Activated T-cell treated with anti-CD3 and anti-CD28 coated beads, Interleukin-2, amount 50 U/mL, for 72 hours (primary cell): ENCODE data around the gene HTRA1. TPM values are rescaled to one million over a fixed set of nuclear protein-coding genes. Genes with fewer than 3 reads are reported as not detected.

Experiments
- ATAC-seq, 2 donors: fragments of 150-1000 bp; cut with Tn5 transposase; replicated peaks in 1 of 2; 2 replicates each; pipeline ENCODE4 v1.10.0; 2021; ENCODE audit warnings: moderate library complexity in 2 of 2, mild to moderate bottlenecking in 1 of 2
- DNase-seq, 2 donors: peaks; one replicate each; pipeline ENCODE4 v3.0.0; 2021 to 2022; ENCODE audit warnings: mixed read lengths in 1 of 2
- H3K27ac Mint-ChIP-seq: one replicate; pipeline ENCODE4 v1.8.0; 2022; ENCODE audit warnings: mild to moderate bottlenecking, moderate library complexity, mixed read lengths
- H3K27me3 Mint-ChIP-seq: one replicate; pipeline ENCODE4 v1.8.0; 2022; ENCODE audit warnings: low read depth, mixed read lengths
- H3K36me3 Mint-ChIP-seq, 2 donors: one replicate each; pipeline ENCODE4 v1.8.0; 2022; ENCODE audit warnings: mixed read lengths in 2 of 2, mild to moderate bottlenecking in 1 of 2; ENCODE audit not compliant: insufficient read depth in 2 of 2
- H3K4me1 Mint-ChIP-seq: one replicate; pipeline ENCODE4 v1.8.0; 2022; ENCODE audit warnings: low read depth, mixed read lengths
- H3K4me3 Mint-ChIP-seq, 2 donors: one replicate each; pipeline ENCODE4 v1.8.0; 2022; ENCODE audit warnings: mild to moderate bottlenecking in 2 of 2, mixed read lengths in 2 of 2, moderate library complexity in 2 of 2
- H3K9me3 Mint-ChIP-seq, 2 donors: one replicate each; pipeline ENCODE4 v1.8.0; 2022; ENCODE audit warnings: mixed read lengths in 2 of 2
- total RNA-seq, 2 donors: library from RNA; stranded (reverse); gene quantifications; one replicate each; pipeline ENCODE4 v1.2.3, GENCODE V29; 2022

HTRA1 gene
- total RNA-seq, 2 donors from 2014 or later = not detected

DNA sequence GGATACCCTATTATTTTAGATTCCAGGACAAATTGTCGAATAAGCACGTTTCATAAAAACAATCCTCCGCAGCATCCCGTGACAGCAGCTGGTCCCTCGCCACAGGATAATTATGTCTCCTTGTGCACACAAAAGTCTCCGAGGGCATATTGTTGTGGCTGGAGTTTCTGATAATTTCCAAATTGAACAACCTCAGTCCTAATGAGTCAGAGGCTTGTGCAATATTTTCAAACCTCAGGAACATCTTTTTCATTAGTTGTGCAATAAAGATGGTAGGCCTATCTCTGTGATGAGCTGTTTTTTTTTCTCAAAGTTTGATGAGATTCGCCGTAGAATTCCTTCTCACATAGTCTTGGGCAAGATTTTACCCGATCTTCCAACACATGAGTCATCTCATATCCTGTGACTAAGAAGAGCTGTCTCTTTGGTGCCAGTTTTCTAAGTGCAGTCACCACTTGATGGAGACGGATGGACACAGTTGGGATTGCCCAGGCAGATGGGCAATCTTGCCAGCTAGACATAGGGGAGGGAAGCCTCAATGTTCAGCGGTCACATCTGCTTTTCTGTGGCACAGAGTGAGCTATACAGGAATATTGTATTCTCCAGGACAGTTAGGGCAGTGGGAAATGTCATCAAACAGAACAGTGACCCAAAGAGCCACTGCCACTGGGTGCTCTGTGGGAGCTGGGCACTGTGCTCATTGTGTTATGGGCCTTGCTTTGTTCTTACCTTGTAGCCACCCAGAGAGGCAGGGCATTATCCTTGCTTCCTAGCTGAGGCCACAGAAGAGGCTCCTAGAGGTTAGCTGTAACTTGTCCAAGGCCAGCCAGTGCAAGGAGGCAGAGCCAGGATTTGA is 7.8 kb downstream of the HTRA1 start:
- Mint-ChIP-seq H3K9me3 (no peaks in the 10 kb centered on the region), H3K36me3 (no peaks in the 10 kb centered on the region), H3K4me1 (peaks cover under 1% of the 10 kb centered on the region), H3K27ac (no peak overlapping the region), H3K27me3 (peaks cover 65% of the 10 kb centered on the region), H3K4me3 (no peak overlapping the region)
- no peak for DNase-seq
- ATAC-seq = no peak

DNA sequence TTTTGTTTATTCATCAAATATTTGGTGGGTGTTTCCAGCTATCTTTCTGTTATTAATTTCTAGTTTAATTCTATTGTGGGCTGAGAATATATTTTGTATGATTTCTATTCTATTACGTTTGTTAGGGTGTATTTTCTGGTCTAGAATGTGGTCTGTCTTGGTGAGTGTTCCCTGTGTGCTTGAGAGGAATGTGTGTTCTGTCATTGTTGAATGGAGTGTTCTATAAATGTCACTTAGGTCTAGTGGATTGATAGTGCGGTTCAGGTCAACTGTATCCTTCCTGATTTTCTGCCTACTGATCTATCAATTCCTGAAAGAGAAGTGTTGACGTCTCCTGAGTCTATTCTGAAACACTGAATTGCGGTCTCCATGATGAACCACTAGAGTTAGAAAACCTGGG is 8.5 kb downstream of the HTRA1 start:
- peaks cover 7% of the 10 kb centered on the region for H3K4me1 Mint-ChIP-seq
- H3K27me3 Mint-ChIP-seq = peaks cover 65% of the 10 kb centered on the region
- no peak for ATAC-seq
- DNase-seq = no peak
- H3K36me3 Mint-ChIP-seq = no peaks in the 10 kb centered on the region
- H3K27ac Mint-ChIP-seq = no peak overlapping the region
- no peak overlapping the region for H3K4me3 Mint-ChIP-seq
- H3K9me3 Mint-ChIP-seq = no peaks in the 10 kb centered on the region

DNA sequence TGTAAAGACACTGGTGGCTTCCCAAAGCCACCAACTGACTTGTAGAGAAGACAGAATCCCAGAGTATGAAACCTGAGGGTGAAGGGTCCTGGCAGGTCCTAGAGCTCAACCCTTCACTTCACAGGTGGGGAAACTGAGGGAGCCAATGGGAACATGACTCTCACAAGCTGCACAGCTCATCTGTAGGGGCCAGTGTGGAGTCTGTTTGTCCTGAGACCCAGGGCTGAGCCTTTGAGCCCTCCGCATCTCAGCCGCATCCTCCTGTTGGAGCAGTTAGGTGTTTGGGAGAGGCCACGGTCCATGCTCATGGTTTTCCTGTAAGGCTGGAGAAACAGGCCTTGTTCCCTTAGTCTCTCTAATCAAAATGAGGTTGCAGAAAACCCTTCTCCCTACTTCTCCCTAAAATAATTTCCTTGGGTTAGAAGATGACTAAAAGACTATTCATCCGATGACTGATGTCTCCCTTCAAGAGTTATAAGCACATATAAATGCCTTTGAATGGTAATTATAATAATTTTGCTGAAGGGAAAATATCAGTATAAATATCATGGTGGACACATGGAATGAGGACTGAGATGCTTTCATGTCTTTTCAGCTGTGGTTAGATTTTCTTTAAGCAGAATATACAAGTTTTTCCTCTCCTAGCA is 10.3 kb downstream of the HTRA1 start:
- no peak for ATAC-seq

DNA sequence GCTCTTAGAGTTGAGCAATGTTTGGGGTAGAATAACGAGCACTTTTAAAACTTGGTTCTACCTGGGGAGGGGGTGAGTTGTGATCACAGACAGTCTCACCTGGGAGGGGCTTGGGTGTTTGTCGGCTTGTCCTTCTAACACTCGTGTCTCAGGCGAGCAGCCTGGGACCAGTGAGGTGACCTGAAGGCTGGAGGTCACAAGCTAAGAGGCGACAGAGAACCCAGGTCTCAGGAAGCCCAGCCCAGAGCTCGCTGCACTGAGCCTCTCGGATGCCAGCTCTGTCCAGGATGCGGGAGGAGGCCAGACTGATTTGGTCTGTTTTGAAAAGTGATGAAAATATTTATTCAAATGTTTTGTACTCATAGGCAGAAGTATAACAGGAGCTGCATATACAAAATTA is 11.8 kb downstream of the HTRA1 start:
- Mint-ChIP-seq H3K36me3 (no peaks in the 10 kb centered on the region), H3K27me3 (peaks cover 45% of the 10 kb centered on the region), H3K9me3 (no peaks in the 10 kb centered on the region), H3K27ac (no peak overlapping the region), H3K4me3 (no peak overlapping the region), H3K4me1 (peaks cover 7% of the 10 kb centered on the region)
- ATAC-seq (no peak), DNase-seq (no peak)

More for the DNA sequence above, 10.3 kb downstream of the HTRA1 start:
- no peak overlapping the region for H3K27ac Mint-ChIP-seq
- DNase-seq = no peak
- no peaks in the 10 kb centered on the region for H3K36me3 Mint-ChIP-seq
- peaks cover 59% of the 10 kb centered on the region for H3K27me3 Mint-ChIP-seq
- no peaks in the 10 kb centered on the region for H3K9me3 Mint-ChIP-seq
- no peak overlapping the region for H3K4me3 Mint-ChIP-seq
- peaks cover 7% of the 10 kb centered on the region for H3K4me1 Mint-ChIP-seq

DNA sequence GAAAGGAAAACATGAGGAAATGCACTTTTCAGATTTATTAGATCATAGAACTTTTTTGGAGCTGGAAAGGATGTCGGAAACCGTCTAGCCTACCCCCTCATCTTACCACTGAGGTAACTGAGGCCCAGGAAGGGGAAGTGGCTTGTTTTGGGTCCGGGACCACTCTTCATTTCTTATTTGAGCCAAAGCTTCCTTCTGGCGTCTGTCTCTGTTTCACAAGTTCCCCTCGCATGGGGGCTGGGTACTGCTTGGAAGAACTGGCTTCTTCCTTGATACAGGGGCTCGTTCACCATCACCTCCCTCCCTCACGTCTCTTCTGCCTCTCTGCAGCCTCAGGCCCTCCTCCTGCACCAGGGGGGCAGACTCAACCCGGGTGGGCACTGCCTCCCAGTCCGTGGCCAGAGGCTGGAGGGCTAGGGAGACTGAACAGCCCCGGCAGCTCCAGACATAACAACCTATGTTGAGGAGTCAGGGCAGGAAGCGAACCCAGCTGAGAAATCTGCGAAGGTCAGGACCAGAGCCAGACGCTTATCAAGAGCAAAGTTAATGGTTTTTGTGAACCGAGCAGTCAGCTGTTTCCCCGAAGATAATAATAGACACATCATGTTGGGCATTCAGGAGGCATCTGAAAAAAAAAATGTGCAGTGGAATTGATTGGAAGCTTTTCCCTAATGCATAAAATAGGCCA is 12.9 kb downstream of the HTRA1 start:
- no peak for DNase-seq
- Mint-ChIP-seq H3K36me3 (no peaks in the 10 kb centered on the region), H3K4me1 (peaks cover 7% of the 10 kb centered on the region), H3K9me3 (no peaks in the 10 kb centered on the region), H3K27me3 (peaks cover 39% of the 10 kb centered on the region), H3K4me3 (no peak overlapping the region), H3K27ac (no peak overlapping the region)
- ATAC-seq = no peak

GRCh38 chr10:122475100-122475499 is 13.7 kb downstream of the HTRA1 start:
- peaks cover 7% of the 10 kb centered on the region for H3K4me1 Mint-ChIP-seq
- no peaks in the 10 kb centered on the region for H3K9me3 Mint-ChIP-seq
- no peaks in the 10 kb centered on the region for H3K36me3 Mint-ChIP-seq
- H3K4me3 Mint-ChIP-seq = no peak overlapping the region
- DNase-seq (no peak), ATAC-seq (no peak)
- no peak overlapping the region for H3K27ac Mint-ChIP-seq
- H3K27me3 Mint-ChIP-seq = peaks cover 31% of the 10 kb centered on the region

DNA sequence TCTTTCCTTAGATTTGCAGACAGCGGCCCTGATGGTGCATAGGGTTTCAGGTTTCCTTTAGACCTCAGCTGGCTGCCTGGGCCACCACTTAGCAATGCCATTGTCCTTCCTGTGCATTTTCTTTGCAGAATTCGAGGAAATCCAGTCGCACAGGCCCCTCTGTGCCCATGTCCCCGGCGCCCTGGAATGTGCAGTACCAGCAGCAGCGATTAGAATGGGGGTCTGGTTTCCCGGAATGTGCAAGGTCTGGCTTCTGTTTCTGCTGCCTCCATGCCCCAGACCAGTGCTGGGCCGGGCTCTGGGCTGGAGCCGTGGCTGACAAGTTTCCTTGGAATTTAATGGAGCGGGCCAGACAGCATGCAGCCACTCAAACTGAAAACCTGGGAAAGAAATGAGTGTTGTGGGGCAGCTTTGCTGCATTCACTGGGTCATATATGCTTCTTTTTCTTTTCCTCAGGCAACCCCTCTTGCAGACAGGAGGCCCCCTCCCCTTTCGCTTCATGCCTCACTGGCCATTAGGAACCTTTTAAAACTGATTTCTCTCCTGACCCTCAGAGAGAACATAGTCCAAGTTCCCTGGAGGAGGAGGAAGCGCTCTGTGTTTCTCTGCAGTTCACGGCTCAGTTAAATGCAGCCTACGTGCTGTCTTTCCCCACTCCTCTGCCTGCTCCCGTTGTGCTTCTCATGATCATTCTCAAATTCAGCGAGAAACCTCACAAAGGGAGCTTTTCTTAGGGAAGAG is 14.4 kb downstream of the HTRA1 start:
- ATAC-seq = no peak

DNA sequence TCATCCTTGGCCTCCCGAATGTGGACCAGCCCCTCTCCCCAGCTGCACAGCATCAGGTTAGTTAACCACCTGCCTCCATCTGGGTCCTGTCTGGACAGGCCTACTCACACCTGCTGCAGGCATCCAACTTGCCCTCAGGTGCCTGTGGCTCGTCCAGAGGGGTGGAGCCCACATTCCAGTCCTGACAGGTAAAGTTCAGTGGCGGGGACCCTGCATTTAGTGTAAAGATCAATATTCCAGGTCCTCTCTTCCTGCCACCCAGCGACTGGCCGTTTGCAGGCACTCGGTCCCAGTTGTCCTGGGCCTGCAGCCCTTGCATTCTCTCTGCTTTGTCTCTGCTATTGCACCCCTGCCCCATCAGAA is 15.0 kb downstream of the HTRA1 start:
- Mint-ChIP-seq H3K4me3 (no peak overlapping the region), H3K4me1 (peaks cover 7% of the 10 kb centered on the region), H3K27me3 (peaks cover 23% of the 10 kb centered on the region), H3K27ac (no peak overlapping the region), H3K9me3 (no peaks in the 10 kb centered on the region), H3K36me3 (no peaks in the 10 kb centered on the region)
- no peak for DNase-seq
- no peak for ATAC-seq

More for the DNA sequence above, 14.4 kb downstream of the HTRA1 start:
- peaks cover 28% of the 10 kb centered on the region for H3K27me3 Mint-ChIP-seq
- H3K4me3 Mint-ChIP-seq = no peak overlapping the region
- no peaks in the 10 kb centered on the region for H3K9me3 Mint-ChIP-seq
- H3K4me1 Mint-ChIP-seq = peaks cover 7% of the 10 kb centered on the region
- no peak overlapping the region for H3K27ac Mint-ChIP-seq
- H3K36me3 Mint-ChIP-seq = no peaks in the 10 kb centered on the region
- DNase-seq = no peak

DNA sequence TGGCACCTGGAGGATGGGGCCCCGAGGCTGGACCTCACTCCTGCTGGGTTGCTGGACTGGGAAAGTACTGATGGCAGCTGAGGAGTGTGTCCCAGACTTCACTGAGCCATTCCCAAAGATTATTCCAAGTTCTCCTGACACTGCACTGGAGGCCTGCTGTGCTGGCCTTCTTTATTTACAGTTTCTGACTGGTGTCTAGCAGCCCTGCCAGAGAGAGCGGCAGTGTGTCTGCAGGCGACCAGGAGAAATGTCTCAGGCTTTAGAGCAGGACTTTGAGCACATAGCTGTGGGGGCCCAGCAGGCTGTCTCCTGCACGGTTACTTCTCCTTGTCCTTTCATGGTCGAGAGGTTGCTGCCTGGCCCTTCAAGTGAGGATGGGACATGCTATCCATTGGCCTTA is 16.1 kb downstream of the HTRA1 start:
- Mint-ChIP-seq H3K27ac (no peak overlapping the region), H3K4me1 (peaks cover 7% of the 10 kb centered on the region), H3K36me3 (peaks cover 0 to 2% of the 10 kb centered on the region in 2 donors), H3K9me3 (peaks cover 3% of the 10 kb centered on the region in 2 donors), H3K4me3 (no peak overlapping the region), H3K27me3 (peaks cover 25% of the 10 kb centered on the region)
- ATAC-seq = no peak
- DNase-seq = no peak

DNA sequence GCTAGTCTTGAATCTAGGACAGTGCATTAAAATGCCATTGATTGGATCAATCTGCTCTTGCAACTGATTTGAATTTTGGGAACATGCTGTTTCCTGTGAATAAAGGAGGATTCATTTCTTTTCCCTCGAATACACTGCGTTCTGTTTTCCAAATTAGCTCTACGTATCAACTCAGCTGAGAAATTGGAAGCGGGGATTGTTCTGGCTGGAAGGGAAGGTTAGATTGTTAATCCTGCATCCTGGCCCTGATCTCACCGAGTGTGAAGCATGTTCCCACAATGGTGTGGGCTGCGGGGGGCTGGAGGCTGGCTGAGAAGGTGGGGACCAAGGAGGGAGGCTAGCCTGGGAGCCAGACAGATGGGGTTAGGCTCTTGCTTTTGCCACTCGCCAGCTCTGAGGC is 17.6 kb downstream of the HTRA1 start:
- peaks cover 3% of the 10 kb centered on the region in 2 donors for H3K9me3 Mint-ChIP-seq
- H3K27ac Mint-ChIP-seq = no peak overlapping the region
- H3K4me3 Mint-ChIP-seq = no peak overlapping the region
- H3K36me3 Mint-ChIP-seq = peaks cover 0 to 2% of the 10 kb centered on the region in 2 donors
- H3K27me3 Mint-ChIP-seq = peaks cover 21% of the 10 kb centered on the region
- H3K4me1 Mint-ChIP-seq = peaks cover 7% of the 10 kb centered on the region
- DNase-seq = no peak
- ATAC-seq = no peak

DNA sequence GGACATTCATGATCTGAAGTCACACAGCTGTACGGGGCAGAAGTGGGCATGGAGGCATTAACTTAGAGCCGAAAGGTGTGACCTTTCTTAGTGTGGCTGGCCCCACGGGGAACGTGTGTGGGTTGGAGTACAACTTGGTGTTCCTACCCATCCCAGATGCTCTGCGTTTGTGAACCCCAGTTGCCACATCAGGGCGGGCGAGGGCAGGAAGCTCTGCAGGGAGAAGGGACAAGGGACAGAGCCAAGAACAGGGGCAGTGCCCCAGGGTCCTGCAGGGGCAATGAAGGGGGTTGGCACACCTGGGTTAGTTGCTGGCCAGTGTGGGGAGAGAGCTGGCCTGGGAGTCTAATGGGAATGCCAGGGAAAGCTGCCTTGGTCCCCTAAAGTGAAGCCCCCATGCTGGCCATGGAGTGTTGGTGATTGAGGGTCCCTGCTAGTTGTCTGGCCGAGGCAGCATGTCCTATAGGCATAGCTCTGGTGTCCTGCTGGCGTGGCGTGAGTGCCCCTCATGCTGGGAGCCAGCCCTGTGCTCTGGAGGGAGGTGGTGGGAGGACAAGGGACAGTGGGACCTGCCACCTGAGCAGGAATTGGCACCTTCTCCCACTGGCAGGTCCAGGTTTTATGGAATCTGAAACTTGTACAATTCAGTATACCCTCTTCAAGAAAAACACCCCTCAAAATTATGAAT is 18.9 kb downstream of the HTRA1 start:
- no peak for ATAC-seq
- peaks cover 0 to 2% of the 10 kb centered on the region in 2 donors for H3K36me3 Mint-ChIP-seq
- no peak overlapping the region for H3K4me3 Mint-ChIP-seq
- DNase-seq = no peak
- H3K9me3 Mint-ChIP-seq = peaks cover 3% of the 10 kb centered on the region in 2 donors
- H3K4me1 Mint-ChIP-seq = no peaks in the 10 kb centered on the region
- peaks cover 12% of the 10 kb centered on the region for H3K27me3 Mint-ChIP-seq
- H3K27ac Mint-ChIP-seq = no peak overlapping the region

GRCh38 chr10:122481296-122482056 is 20.1 kb downstream of the HTRA1 start:
- Mint-ChIP-seq H3K27ac (no peak overlapping the region), H3K27me3 (peaks cover 16% of the 10 kb centered on the region), H3K36me3 (peaks cover 0 to 2% of the 10 kb centered on the region in 2 donors)

More at GRCh38 chr10:122481296-122482056, 20.1 kb downstream of the HTRA1 start:
- ATAC-seq = no peak
- peaks cover 3% of the 10 kb centered on the region in 2 donors for H3K9me3 Mint-ChIP-seq
- H3K4me3 Mint-ChIP-seq = no peak overlapping the region
- DNase-seq = no peak
- H3K4me1 Mint-ChIP-seq = no peaks in the 10 kb centered on the region
